ENCODE measurements around the gene RNF113B.

RNF113B gene

DNA sequence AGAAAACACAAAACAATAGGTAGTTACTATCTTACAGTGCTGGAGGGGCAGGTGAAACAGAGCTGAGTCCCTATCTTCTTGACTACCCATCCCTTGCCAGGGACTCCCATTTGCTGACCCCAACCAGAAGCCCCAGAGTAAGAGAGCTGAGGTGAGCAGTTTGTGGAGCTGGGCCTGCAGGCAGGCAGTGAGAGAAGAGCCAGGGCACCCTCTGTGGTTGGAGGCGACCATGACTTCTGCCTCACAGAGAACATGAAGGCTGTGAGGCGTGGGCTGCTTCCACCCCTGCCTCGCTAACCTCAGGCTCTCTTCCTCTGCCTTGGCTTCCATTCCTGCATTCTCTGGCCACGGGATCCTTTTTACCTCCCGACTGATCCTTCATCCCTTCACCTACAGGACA lies 47.5 kb upstream of the RNF113B start:
- H3K4me3 ChIP-seq (replicated peaks; ENCODE audit: insufficient read depth, low read length), result no peak overlapping the region
- no peak overlapping the region for H3K27ac ChIP-seq (replicated peaks)
- H3K27me3 ChIP-seq (ENCODE audit: insufficient read depth, poor library complexity, severe bottlenecking), result peaks cover 5% of the 10 kb centered on the region
- TF ChIP-seq SPI1 (IDR thresholded peaks at IDR 0.05; ENCODE audit: borderline replicate concordance, low read depth), result no peak
- TF ChIP-seq POLR2AphosphoS5 (IDR thresholded peaks at IDR 0.05; ENCODE audit: low read depth), result no peak
- no peak for DNase-seq (ENCODE audit: low read depth in 1 of 2, low spot score in 1 of 2)

DNA sequence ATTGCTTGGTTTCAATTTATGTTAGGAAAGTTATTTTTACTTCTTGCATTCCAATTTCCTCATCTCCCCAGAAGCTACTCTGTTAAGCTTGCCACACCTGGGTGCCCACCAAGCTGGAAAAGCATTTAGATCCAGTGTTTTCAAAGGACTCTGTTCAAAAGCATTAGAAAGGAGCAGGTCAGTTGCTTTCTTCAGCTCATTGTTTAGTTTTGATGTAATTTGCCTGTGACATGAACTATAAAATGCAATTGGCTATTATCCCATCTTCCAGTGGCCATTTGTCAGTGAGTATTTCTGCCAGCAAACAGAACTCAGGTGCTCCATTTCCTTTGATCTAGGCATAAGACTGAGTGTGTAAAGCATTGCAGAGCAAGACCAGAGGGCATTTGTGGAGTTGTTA lies 46.7 kb upstream of the RNF113B start:
- Histone ChIP-seq H3K4me3 (replicated peaks; ENCODE audit: insufficient read depth, low read length) (no peak overlapping the region), H3K27ac (replicated peaks) (no peak overlapping the region), H3K27me3 (ENCODE audit: insufficient read depth, poor library complexity, severe bottlenecking) (peaks cover 5% of the 10 kb centered on the region)
- no peak for DNase-seq (ENCODE audit: low read depth in 1 of 2, low spot score in 1 of 2)
- TF ChIP-seq, protein P1, sequence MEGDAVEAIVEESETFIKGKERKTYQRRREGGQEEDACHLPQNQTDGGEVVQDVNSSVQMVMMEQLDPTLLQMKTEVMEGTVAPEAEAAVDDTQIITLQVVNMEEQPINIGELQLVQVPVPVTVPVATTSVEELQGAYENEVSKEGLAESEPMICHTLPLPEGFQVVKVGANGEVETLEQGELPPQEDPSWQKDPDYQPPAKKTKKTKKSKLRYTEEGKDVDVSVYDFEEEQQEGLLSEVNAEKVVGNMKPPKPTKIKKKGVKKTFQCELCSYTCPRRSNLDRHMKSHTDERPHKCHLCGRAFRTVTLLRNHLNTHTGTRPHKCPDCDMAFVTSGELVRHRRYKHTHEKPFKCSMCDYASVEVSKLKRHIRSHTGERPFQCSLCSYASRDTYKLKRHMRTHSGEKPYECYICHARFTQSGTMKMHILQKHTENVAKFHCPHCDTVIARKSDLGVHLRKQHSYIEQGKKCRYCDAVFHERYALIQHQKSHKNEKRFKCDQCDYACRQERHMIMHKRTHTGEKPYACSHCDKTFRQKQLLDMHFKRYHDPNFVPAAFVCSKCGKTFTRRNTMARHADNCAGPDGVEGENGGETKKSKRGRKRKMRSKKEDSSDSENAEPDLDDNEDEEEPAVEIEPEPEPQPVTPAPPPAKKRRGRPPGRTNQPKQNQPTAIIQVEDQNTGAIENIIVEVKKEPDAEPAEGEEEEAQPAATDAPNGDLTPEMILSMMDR (IDR thresholded peaks at IDR 0.05; ENCODE audit: insufficient read depth, low read length), result no peak
- TF ChIP-seq GABPA (IDR thresholded peaks at IDR 0.05; ENCODE audit: low read depth) (no peak), SPI1 (IDR thresholded peaks at IDR 0.05; ENCODE audit: borderline replicate concordance, low read depth) (no peak), POLR2AphosphoS5 (IDR thresholded peaks at IDR 0.05; ENCODE audit: low read depth) (no peak)
- TF ChIP-seq, protein P2, sequence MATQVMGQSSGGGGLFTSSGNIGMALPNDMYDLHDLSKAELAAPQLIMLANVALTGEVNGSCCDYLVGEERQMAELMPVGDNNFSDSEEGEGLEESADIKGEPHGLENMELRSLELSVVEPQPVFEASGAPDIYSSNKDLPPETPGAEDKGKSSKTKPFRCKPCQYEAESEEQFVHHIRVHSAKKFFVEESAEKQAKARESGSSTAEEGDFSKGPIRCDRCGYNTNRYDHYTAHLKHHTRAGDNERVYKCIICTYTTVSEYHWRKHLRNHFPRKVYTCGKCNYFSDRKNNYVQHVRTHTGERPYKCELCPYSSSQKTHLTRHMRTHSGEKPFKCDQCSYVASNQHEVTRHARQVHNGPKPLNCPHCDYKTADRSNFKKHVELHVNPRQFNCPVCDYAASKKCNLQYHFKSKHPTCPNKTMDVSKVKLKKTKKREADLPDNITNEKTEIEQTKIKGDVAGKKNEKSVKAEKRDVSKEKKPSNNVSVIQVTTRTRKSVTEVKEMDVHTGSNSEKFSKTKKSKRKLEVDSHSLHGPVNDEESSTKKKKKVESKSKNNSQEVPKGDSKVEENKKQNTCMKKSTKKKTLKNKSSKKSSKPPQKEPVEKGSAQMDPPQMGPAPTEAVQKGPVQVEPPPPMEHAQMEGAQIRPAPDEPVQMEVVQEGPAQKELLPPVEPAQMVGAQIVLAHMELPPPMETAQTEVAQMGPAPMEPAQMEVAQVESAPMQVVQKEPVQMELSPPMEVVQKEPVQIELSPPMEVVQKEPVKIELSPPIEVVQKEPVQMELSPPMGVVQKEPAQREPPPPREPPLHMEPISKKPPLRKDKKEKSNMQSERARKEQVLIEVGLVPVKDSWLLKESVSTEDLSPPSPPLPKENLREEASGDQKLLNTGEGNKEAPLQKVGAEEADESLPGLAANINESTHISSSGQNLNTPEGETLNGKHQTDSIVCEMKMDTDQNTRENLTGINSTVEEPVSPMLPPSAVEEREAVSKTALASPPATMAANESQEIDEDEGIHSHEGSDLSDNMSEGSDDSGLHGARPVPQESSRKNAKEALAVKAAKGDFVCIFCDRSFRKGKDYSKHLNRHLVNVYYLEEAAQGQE (IDR thresholded peaks at IDR 0.05; ENCODE audit: insufficient replicate concordance, low read depth), result no peak

DNA sequence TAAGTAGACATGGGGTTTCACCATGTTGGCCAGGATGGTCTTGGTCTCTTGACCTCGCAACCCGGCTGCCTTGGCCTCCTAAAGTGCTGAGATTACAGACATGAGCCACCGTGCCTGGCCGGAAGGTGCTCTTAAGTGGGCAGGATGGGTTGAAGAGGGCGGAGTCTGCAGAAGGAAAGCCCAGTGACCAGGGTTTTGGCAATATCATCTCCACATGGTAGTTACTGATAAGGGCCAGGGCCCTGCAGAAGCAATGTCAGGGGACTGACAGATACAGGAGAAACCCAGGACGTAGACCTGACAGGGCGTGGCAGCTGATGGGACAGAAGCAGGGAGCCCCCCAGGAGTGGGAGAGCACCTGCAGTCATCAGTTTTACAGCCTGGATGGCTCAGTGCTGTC lies 45.7 kb upstream of the RNF113B start:
- Histone ChIP-seq H3K27me3 (ENCODE audit: insufficient read depth, poor library complexity, severe bottlenecking) (peaks cover 4% of the 10 kb centered on the region), H3K4me3 (replicated peaks; ENCODE audit: insufficient read depth, low read length) (no peak overlapping the region), H3K27ac (replicated peaks) (no peak overlapping the region)
- DNase-seq (ENCODE audit: low read depth in 1 of 2, low spot score in 1 of 2), result no peak
- TF ChIP-seq, protein P2 (IDR thresholded peaks at IDR 0.05; ENCODE audit: insufficient replicate concordance, low read depth), result no peak
- TF ChIP-seq POLR2AphosphoS5 (IDR thresholded peaks at IDR 0.05; ENCODE audit: low read depth) (no peak), GABPA (IDR thresholded peaks at IDR 0.05; ENCODE audit: low read depth) (no peak), SPI1 (IDR thresholded peaks at IDR 0.05; ENCODE audit: borderline replicate concordance, low read depth) (no peak)
- TF ChIP-seq, protein P1 (IDR thresholded peaks at IDR 0.05; ENCODE audit: insufficient read depth, low read length), result no peak

DNA sequence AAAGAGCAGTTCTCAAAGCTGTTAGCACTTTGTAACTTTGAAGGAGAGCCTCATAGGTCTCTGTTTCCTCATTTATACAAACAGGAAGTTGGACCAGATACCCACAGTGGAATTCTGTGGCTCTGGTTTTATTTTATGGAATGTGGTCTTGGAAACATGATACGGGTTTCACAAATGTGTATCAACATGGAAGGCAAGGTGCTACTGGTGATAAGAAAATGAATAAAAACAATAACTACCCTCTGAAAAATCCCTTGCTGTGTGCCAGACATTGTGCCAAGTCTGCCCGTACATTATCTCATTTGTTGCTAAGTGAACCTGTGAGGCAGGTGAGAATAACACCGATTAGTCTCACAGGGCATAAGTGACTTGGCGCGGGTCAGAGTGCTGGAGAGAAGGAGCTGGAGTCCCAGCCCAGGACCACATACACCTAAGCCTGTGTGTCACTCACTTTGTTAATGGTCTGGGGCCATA lies 45.0 kb upstream of the RNF113B start:
- Histone ChIP-seq H3K27me3 (ENCODE audit: insufficient read depth, poor library complexity, severe bottlenecking) (peaks cover 3% of the 10 kb centered on the region), H3K4me3 (replicated peaks; ENCODE audit: insufficient read depth, low read length) (no peak overlapping the region), H3K27ac (replicated peaks) (no peak overlapping the region)
- no peak for DNase-seq (ENCODE audit: low read depth in 1 of 2, low spot score in 1 of 2)
- TF ChIP-seq, protein P1 (IDR thresholded peaks at IDR 0.05; ENCODE audit: insufficient read depth, low read length), result no peak
- TF ChIP-seq SPI1 (IDR thresholded peaks at IDR 0.05; ENCODE audit: borderline replicate concordance, low read depth) (no peak), GABPA (IDR thresholded peaks at IDR 0.05; ENCODE audit: low read depth) (no peak), POLR2AphosphoS5 (IDR thresholded peaks at IDR 0.05; ENCODE audit: low read depth) (no peak)
- TF ChIP-seq, protein P2 (IDR thresholded peaks at IDR 0.05; ENCODE audit: insufficient replicate concordance, low read depth), result no peak

All from HL-60 (cell line).